G401 (cell line): ENCODE results near the gene PLG. TPM values are rescaled to one million over a fixed set of nuclear protein-coding genes. Genes with fewer than 3 reads are reported as not detected.
"Not testable (repeated sequence)": the region's sequence is repeated elsewhere in the genome, so short reads cannot be mapped to it uniquely, and the experiment has no call there.

ENCODE experiments used
- DNase-seq: peaks from one replicate; pipeline ENCODE4 v3.0.0-alpha.2; 2015; ENCODE audit warnings: low spot score
- in situ Hi-C: cut with HindIII; loops from 2 replicates; pipeline ENCODE4 v1.10.0; 2016; ENCODE audit warnings: low sequenced_read_pairs, mixed read lengths
- total RNA-seq: library from RNA; depleted of rRNA; stranded (reverse); fragments of >200 nt; shearing (Covaris generic); gene quantifications from 2 replicates; pipeline ENCODE4 v1.2.3, GENCODE V29; 2014

The PLG gene
- total RNA-seq, 1 experiment from 2014 or later, result not detected

DNA sequence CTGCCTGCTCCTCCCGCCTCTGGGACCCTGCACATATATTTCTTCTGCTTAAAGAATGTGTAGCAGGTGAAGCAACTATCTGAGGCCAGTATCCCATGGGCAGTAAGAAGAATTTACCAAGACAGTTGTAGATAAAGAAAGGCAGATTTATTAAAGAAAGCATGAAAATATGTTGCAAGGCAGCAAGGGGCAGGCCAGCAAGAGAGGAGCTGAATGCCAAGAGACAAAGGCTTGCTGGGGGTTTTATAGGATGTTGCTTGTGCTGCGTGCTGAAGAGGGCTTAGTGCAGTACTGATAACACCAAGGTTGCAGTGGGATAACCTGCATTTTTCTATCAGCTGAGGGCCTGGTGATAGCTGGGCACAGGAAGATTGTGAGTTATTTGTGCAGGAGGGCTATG lies 6.4 kb upstream of the PLG start:
- in situ Hi-C loops, DNase-seq: not testable (repeated sequence)

DNA sequence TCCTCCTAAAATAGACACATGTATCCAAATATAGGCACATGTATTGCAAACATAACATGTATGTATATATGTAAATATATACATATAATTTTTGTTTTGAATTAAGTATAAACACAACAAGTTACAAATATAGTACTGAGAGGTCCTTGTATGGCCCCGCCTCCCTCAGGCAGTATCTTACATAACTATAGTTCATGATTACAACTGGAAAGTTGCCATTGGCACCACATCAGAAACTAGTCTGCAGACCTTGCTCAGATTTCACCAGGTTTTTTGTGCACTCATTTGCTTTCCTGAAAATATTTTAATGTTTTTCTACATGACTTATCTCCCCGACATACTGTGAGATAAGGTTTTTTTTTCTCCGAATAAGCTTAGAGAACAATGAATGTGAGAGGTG lies 5.2 kb upstream of the PLG start:
- in situ Hi-C loops, result not testable (repeated sequence)
- DNase-seq, result peak; percentile 4

DNA sequence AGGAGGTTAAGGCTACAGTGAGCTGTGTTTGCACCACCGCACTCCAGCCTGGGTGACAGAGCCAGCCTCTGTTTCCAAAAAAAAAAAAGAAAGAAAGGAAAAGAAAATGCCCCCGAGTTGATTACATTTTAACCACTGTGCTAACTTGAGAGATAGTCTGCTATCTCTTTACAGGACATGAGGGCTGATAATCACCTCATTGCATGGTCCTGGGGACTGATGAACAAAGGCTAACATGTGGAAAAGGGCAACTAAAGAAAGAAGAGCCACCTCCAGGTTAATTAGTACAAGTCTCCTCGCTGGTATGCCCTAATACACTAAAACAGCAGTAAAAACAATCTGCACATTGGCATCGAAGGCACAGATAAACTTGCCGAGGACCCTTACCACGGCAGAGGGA lies 4.2 kb upstream of the PLG start:
- DNase-seq, result no peak
- in situ Hi-C loops, result no loop called here

DNA sequence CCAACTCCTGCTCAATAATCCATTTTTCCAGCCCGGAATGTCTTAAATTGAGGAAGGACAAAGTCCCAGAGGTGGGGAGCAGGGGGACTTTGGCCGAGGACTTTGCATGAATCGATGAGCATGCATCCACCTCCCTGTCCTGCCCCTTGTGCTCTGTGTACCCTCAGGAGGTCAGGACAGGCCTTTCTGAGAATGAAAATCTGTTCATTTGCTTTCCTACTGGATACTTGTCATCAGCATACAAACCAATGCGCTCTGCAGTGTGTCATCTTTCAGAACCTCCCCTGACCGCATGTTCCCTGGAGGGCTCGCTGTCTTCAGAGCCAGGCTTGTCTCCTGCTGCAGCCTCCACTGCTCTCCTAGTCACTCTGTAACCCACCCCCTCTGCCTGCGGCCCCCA lies 2.6 kb downstream of the PLG start:
- in situ Hi-C loops, DNase-seq: not testable (repeated sequence)

DNA sequence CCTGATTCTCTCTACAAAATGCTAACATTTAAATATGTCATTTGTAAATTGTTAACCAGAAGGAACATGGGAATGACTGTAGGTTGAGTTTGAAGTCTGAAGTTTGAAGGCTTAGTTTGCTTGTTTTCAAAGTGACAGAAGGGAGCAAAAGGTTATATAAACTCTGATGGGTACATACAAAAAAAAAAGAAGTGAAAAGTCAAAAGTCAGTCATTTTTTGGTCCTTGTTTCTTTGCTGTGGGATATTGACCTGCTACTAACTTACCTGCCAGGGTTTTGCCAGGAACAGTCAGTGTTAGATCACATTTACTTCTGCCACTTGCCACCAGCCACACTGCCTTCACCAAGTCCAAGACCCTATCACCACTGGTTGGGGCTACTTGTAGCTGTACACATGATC lies 6.9 kb downstream of the PLG start:
- in situ Hi-C loops, DNase-seq: not testable (repeated sequence)

DNA sequence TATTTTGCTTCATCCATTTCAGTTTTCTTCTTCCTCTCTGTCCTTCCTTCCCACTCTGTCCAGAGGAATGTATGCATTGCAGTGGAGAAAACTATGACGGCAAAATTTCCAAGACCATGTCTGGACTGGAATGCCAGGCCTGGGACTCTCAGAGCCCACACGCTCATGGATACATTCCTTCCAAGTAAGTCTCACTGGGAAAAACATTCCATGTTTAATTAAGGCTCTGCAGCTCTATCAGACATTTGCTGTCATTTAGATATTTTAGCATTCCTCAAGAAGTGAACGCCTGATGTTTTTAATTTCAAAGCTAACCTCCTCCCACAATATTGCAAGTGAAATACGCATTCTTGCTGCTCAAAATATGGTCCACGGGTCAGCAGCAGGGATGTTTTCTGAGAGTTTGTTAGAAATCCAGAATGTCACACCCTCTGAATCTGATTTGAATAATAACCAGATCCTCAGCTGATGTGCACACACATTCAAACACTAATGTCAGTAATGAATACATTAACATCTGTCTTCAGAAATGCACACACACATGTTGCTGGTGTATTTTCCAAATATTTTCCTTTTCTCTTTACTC lies 12.8 kb downstream of the PLG start:
- no peak for DNase-seq
- in situ Hi-C loops, result no loop called here

DNA sequence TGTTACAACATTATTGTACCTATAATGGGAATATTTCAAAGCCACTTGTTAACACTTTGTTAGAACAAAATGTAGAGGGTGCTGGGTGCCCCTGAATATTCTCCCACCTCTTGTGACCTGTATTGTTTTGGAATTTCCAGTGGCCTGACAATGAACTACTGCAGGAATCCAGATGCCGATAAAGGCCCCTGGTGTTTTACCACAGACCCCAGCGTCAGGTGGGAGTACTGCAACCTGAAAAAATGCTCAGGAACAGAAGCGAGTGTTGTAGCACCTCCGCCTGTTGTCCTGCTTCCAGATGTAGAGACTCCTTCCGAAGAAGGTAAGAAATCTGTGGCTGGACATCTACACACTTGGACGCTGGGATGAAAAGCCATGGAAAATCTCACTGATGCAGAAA lies 28.9 kb downstream of the PLG start:
- no peak for DNase-seq
- in situ Hi-C loops, result no loop called here

DNA sequence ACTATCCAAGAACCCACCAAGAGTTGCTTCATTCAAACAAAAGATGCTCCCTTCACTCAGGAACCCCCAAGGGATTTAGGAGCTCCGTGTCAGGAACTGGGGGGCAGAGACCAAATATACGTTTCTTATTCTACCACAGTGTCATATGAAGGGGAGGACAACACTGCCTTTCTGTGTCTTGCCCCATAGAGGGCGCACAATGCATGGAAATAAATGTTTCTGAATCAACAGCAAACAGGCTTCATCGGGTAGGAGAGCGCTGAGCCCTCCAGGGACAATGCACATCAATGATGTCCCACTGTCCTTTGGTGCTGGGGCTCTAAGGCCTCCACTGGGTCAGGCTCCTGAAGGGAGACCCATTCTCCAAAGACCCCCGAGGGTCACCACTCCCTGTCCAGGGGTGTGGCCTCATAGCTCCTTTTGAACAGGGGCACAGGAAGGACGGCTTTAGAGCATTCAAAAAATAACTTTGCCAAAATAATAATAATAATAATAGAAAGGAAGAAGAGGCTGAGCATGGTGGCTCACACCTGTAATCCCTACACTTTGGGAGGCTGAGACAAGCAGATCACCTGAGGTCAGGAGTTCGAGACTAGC lies 31.1 kb downstream of the PLG start:
- in situ Hi-C loops, result no loop called here
- DNase-seq, result peak; percentile 32

DNA sequence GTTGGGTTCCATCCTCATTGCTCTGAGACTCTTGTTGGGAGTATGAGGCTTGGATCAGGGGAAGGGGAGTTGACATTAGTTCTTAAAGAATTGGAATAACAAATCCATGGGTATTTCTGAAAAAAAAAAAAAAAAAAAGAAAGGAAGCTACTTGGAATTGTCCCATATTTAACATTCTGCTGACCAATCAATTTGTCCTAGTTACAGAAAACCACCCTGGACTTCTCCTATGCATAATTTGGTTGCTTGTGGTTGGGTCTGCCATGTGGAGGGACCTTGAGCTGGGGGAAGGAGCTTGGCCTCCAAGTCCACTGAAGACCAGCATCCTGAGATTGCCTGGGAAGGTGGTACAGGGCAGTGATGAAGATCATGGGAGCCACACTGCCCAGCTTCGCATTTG lies 32.6 kb downstream of the PLG start:
- no peak for DNase-seq
- in situ Hi-C loops, result no loop called here

DNA sequence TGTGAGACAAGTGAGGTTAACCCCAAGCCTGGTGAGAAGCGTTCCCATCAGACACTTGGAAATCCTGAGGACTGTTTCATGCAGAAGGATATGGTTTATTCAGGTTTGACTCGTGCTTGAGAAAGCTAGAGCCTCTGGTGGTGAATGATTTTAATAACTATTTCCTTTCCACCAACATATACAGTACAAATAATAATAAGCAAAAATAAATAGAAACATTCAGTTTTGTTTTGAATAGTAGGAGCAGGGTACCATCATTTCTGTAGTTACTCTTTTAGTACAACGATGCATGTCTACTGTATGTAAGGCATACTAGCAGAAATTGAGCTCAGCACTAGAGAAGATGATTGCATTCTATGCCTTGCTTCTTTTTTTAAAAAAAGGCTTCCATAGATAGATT lies 33.5 kb downstream of the PLG start:
- in situ Hi-C loops, result no loop called here
- DNase-seq, result no peak

DNA sequence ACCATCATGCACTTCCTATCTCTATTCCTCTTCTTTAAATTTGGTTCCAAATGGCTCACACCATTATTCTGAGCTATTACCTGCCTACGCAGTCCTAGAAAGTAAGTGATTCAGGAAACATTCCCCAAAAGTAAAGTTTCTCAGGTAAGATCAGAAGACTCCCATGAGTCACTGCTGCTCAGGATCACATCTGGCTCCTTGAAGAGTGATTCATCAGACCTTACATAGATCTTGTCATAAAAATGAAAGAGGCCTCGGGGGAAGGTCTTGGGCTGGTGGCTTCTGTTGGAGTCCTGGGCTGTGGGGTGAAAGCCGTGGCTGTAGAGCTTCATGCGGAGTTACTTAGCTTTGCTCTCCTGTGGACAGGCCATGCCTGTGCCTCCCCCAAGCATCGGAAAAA lies 35.9 kb downstream of the PLG start:
- no peak for DNase-seq
- in situ Hi-C loops, result no loop called here

DNA sequence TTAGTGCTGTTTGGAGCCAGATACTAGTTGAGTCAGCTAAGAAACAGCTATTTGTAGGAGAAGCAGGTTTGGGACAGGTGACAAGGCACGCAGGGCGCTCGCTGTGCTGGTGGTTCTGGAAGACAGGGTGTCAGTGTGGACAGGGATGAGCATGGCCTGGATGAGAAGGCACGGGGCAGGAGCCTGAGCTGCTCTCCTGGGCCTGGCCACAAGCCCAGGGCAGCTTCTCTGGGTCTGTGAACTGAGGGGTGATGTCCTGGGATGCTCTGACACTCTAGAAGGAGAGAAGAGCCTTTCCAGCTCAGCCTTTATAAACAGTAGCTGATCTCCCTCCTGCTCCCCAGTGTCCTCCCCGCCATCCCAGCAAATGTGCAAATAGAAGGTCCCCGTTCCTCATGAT lies 37.9 kb downstream of the PLG start:
- DNase-seq, result no peak
- in situ Hi-C loops, result no loop called here

DNA sequence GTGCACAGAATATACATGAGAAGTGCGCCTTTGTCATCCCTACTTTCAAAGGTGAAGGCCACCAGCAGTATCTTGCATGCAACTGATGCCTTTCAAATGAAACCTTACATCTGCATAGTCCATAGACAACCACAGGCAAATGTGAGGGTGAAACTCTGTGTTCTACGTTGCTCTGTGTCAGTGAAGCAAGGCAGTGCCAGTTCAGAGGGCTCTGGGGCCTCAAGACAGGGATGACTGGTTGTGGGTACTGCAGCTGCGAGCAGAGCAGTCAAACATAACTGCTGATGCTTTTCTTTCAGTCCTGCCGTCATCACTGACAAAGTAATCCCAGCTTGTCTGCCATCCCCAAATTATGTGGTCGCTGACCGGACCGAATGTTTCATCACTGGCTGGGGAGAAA lies 39.0 kb downstream of the PLG start:
- DNase-seq, in situ Hi-C loops: not testable (repeated sequence)

DNA sequence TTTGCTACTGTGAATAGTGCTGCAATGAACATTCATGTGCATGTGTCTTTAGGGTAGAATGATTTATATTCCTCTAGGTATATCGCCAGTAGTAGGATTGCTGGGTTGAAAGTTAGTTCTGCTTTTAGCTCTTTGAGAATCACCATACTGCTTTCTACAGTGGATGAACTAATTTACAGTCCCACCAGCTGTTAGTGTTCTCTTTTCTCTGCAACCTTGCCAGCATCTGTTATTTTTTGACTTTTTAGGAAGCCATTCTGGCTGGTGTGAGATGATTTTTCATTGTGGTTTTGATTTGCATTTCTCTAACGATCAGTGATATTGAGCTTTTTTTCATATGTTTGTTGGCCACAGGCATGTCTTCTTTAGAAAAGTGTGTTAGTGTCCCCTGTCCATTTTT lies 40.0 kb downstream of the PLG start:
- DNase-seq, result no peak
- in situ Hi-C loops, result no loop called here

DNA sequence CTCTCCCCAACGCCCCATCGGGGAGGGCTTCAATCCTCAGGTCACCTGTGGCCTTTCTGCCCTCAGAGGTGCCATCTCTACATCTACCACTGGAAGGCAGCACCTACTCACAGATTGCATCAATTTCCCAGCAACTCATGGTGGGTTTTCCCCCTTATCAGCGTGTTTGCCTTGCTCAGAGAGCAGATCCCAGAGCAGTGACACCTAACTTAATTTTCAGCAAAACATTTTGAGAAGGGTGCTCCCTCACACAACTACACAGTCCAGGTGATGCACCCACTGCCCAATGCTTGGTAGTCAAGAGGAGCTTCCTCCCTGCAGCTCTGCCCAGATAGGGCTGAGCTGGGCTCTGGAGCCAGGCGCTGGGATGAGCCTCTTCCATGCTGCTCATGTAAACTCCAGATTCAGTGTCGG lies 48.2 kb downstream of the PLG start:
- DNase-seq, result no peak
- in situ Hi-C loops, result no loop called here

DNA sequence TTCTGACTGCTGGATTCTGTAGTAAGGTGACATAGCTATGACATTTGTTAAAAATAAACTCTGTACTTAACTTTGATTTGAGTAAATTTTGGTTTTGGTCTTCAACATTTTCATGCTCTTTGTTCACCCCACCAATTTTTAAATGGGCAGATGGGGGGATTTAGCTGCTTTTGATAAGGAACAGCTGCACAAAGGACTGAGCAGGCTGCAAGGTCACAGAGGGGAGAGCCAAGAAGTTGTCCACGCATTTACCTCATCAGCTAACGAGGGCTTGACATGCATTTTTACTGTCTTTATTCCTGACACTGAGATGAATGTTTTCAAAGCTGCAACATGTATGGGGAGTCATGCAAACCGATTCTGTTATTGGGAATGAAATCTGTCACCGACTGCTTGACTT lies 51.2 kb downstream of the PLG start:
- in situ Hi-C loops, DNase-seq: not testable (repeated sequence)

DNA sequence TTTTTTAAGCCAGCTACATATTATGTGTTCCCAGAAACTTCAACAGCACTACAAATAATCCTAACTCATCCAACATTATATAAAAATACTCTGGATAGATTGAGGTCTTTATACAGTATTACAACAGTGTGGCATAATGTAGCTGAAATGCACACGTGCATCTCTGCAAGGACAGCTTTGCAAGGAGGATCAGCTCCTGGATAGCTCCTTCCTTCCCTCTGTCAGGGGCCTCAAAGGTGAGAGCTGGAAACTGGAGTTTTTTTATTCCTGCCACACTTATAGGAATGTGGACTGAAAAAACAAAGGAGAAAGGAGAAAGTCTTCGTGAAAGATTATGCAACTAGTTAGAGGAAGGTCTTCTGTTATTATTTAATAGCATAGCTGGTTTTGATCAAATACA lies 53.1 kb downstream of the PLG start:
- in situ Hi-C loops, result no loop called here
- DNase-seq, result no peak

DNA sequence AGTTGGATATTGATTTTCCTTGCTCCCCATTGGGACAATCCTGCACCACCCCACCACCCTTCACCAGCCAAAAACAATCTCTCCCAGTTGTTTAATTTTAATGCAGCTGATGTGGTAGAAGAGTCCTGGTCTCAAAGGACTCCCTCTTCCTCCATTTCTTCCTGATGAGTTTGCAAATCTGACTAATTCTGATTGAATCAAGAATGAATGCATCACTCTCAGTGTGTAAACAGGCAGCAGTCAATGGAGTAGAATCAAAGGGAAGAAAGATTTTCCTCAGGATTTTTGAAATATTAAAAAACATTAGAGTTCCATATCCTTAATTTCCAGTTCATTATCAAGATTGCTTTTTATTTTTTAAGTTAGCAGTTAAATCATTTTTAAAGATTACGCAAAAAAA lies 54.0 kb downstream of the PLG start:
- in situ Hi-C loops, result no loop called here

DNA sequence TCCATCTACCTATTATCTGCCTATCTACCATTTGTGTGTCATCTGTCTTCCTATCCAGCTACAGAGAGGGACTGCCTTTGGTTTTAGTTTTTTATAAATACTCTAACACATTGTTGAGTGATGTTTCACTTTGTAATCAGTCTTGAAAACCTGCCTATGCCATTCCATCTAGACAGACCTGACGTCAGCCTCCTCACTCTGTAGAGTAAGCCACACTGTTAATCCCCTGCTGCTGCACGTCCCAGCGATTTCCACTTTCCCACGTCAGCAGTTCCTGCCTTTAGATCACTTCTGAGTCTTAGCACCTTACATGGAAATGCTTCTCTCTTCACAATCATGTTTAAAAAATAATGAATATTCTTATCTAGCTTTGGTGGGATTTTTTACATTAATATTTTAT lies 54.8 kb downstream of the PLG start:
- DNase-seq, result no peak
- in situ Hi-C loops, result no loop called here

More for the DNA sequence above, 54.0 kb downstream of the PLG start:
- DNase-seq, result no peak

DNA sequence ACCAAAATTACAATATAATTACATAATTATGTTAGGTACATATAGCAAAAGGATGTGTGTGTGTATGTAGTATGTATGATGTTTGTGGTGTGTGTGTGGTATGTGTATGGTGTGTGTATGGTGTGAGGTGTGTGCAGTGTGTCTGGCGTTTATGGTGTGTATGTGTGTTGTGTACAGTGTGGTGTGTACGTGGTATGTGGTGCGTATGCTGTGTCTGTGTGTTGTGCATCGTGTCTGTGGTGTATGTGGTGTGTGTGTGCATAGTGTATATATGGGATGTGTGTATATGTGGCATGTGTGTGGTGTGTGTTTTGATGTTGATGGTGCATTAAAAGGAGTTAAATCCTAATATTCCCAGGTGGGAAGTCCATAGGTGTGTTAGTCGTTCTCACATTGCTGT lies 62.8 kb downstream of the PLG start:
- DNase-seq, result no peak
- in situ Hi-C loops, result no loop called here

DNA sequence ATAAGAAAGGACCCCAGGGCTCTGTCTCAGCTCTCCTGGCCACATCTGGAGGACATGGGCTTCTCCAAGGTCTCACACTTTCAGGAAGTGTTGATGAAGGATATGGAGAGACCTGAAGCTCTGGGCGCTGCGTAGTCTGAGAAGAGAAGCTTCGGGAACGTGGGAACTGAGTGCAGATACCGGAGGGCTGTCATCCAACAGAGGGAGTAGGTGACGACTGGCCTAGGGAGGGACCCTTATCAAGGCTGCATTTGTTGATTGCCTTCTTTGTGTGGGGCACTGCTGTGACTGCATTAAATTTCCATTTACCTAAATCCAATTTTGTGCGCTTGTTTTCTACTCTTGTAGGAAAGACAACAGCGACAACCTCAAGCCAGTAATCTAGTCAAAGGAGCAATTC lies 63.4 kb downstream of the PLG start:
- in situ Hi-C loops, result no loop called here
- no peak for DNase-seq

DNA sequence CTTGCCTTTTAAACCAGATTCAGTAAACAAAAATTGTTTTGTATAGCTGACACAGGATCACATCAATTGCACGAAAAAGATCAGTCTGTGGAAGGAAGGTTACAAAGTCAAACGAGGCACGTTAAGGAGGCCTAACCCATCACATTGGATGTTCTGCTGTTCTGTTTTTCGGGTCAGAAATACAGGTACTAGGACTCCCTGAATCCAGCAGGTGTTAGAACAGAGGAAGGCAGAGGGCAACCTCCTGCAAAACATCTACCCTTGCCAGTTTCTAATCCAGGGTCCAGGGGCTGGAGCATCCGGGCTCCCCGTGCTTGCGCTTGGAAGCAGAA lies 64.6 kb downstream of the PLG start:
- in situ Hi-C loops, result no loop called here
- no peak for DNase-seq
